Coronary artery (tissue), 2 donors: ENCODE results near the gene TRIM14.

Experiments used
- DNase-seq: peaks from one replicate; pipeline ENCODE4 v3.0.0-alpha.2; 2017; ENCODE audit warnings: low spot score
- H3K27ac ChIP-seq, 2 donors: fragments of 200-600 bp; sonication (generic); one replicate each; pipeline ENCODE4 v1.5.1; 2016 to 2019
- H3K4me3 ChIP-seq: fragments of 200-600 bp; sonication (generic); 2 replicates; pipeline ENCODE4 v1.5.1; 2016; ENCODE audit warnings: mild to moderate bottlenecking, moderate library complexity
- TF ChIP-seq, protein P1 (sequence below): fragments of 200-600 bp; sonication (generic); IDR thresholded peaks from one replicate; pipeline ENCODE4 v1.5.1; 2019; ENCODE audit warnings: antibody characterized with exemption

The TRIM14 gene

DNA sequence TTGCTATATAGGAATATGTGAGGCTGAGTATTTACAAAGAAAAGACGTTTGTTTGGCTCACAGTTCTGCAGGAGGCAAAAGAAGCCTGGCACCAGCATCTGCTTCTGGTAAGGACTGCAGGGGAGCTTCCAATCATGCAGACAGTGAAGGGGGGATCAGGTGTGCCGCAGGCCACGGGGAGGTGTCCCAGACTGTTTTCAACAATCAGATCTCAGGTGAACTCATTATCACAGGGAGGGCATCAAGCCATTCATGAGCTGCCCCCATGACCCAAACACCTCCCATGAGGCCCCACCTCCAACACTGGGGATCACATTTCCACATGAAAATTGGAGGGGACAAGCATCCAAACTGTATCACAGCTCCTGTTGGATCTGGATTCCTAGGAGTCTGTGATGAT, 30.4 kb upstream of the TRIM14 start:
- no peak overlapping the region for H3K4me3 ChIP-seq
- no peak for DNase-seq
- H3K27ac ChIP-seq = no peak overlapping the region
- TF ChIP-seq, protein P1, sequence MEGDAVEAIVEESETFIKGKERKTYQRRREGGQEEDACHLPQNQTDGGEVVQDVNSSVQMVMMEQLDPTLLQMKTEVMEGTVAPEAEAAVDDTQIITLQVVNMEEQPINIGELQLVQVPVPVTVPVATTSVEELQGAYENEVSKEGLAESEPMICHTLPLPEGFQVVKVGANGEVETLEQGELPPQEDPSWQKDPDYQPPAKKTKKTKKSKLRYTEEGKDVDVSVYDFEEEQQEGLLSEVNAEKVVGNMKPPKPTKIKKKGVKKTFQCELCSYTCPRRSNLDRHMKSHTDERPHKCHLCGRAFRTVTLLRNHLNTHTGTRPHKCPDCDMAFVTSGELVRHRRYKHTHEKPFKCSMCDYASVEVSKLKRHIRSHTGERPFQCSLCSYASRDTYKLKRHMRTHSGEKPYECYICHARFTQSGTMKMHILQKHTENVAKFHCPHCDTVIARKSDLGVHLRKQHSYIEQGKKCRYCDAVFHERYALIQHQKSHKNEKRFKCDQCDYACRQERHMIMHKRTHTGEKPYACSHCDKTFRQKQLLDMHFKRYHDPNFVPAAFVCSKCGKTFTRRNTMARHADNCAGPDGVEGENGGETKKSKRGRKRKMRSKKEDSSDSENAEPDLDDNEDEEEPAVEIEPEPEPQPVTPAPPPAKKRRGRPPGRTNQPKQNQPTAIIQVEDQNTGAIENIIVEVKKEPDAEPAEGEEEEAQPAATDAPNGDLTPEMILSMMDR = no peak

DNA sequence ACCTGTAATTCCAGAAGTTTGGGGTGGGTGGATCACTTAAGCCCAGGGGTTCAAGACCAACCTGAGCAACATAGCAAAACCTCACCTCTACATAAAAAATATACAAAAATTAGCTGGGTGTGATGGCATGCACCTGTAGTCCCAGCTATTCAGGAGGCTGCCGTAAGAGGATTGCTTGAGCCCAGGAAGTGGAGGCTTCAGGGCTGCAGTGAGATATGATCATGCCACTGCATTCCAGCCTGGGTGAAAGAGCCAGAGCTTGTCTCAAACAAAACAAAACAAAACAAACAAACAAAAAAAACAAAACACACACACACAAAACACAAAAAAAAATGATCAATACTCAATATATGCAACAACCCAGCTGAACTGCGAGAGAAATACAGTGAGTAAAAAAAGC, 29.5 kb upstream of the TRIM14 start:
- Histone ChIP-seq H3K27ac (no peak overlapping the region), H3K4me3 (no peak overlapping the region)
- no peak for DNase-seq
- TF ChIP-seq, protein P1 = no peak

DNA sequence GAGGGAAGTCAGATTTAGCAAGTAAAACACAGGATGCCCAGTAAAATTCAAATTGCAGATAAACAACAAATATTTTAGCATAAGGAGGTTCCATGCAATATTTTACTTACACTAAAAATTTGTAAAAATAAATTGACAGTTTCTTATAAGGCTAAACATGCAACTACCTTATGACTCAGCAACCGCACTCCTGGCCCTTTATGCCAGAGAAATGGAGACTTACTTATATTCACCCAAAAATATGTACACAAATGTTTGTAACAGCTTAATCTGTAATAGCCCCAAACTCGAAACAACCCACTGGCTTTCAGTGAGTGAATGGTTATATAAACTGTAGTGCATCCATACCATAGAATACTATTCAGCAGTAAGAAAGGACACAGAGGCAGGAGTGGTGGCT, 28.6 kb upstream of the TRIM14 start:
- TF ChIP-seq, protein P1 = no peak
- Histone ChIP-seq H3K4me3 (no peak overlapping the region), H3K27ac (no peak overlapping the region)
- DNase-seq = no peak

DNA sequence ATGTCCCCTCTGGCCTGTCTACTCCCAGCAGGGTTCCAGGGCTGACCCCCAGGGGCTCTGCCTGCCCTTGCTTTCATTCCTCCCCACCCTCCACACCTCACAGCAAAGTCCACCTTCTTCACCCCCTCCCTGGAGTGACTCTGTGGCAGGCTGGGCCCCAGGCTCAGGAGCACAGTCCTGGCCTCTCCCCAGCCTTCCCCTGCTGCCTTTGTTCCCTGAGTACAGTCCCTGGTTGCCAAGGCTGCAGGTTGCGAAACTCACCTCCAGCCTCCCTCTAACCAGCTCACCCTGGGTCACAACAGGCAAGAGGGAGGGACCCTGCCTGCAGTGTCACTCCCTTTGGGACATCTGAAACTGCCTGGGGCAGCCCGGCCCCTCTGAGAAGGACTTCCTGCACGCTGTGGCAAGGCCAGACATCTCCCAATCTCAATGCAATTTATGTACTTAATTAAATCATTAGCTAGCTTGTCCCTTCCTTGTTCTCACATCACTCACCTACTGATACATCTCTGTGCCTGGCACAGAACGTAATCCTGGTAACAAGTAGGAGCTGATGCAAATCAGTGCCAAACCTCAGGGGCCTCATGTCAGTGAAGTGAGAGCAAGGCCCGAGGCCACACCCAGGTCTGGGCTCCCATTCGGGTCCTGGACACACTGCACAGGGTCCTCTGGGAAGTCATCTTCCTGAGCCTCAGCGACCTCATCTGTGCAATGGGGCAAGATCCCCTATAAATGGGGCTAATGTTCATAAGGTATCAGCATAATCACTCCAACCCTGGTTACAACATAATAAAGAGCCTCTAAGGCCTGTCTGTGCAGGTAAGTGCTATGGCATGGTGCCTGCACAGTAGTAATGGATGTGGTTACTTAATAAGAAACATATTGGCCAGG, 27.3 kb upstream of the TRIM14 start:
- no peak for DNase-seq
- Histone ChIP-seq H3K27ac (no peak overlapping the region), H3K4me3 (no peak overlapping the region)
- TF ChIP-seq, protein P1 = no peak

DNA sequence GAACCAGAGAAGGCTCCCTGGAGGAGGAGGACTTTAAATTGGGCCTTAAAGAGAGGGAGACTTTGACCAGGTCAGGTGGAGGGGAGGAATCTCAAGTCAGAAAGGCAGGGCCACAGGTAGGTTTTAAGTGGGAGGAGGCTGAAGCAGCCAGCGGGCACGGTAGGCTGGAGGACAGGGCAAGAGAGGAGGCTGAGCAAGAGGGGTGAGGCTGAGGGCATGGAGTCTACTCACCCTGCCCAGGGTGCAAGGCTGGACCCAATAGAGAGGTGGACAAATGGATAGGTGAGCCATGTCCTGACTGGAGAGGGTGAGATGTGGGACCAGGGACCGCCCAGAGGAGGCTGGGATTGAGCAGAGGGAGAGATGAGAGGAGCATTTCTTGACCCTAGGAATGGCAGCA, 25.6 kb upstream of the TRIM14 start:
- H3K27ac ChIP-seq = no peak overlapping the region
- TF ChIP-seq, protein P1 = no peak
- no peak for DNase-seq
- no peak overlapping the region for H3K4me3 ChIP-seq

DNA sequence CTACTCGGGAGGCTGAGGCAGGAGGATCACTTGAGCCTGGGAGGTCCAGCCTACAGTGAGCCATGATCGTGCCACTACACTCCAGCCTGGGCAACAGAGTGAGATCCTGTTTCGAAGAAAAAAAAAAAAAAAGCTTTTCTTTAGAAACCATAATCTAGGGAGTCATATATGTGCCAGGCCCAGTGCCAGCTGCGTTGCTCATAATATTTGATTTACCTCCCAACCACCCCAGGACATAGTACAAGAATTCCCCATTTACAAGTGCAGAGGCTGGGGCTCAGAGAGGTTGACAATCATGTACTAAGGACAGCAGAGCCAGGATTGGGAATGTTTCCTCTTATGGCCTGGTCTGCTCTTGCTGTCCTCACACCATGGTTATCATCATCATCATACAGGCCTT, 25.1 kb upstream of the TRIM14 start:
- Histone ChIP-seq H3K27ac (no peak overlapping the region), H3K4me3 (no peak overlapping the region)
- TF ChIP-seq, protein P1 = no peak
- no peak for DNase-seq

DNA sequence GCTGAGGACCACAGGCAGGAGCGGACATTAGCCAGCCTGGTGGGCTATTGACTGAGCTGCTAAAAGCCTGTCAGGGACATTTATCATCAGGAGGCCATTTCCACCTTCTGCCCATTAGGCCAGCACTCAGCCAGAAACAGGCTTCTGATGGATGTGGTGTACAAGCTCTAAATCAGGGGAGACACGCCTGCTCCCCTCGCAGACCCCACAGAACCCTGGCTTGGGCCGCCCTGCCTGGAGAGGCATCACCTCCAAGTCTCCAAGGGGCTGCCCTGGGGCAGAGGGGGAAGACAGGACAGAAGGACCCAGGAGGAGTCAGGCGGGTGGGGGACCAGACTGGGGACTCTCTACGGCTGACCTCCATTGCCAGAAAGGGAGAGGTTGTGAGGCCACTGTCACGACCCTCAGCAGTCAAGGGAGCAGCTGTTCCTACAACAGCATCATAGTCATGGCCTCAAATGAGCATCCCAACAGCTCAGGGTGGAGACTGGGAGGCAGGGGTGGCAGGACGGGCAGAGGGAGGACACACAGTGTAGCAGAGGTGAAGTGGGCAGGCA, 24.0 kb upstream of the TRIM14 start:
- TF ChIP-seq, protein P1 = no peak
- H3K4me3 ChIP-seq = no peak overlapping the region
- DNase-seq = no peak
- no peak overlapping the region for H3K27ac ChIP-seq
